HCT116 (cell line): ENCODE results near the gene TJP2. TPM values are rescaled to one million over a fixed set of nuclear protein-coding genes. Genes with fewer than 3 reads are reported as not detected.

Experiments used
- ATAC-seq: fragments of 200-7000 bp; cut with Tn5 transposase; 2 replicates; pipeline ENCODE4 v1.9.1; 2020; ENCODE audit warnings: mild to moderate bottlenecking, moderate library complexity
- BruUV-seq: library from RNA; stranded (reverse); fragments of 400-500 nt; replicated peaks from 2 replicates; lab custom pipeline; 2021; lab: Mats Ljungman, UMichigan
- CTCF ChIA-PET: fragments of 300-600 bp; sonication (Branson Sonifier 250); formaldehyde crosslinking; loops from one replicate; lab custom pipeline; 2021; ENCODE audit warnings: antibody characterized with exemption; lab: Charles Lee
- POLR2A ChIA-PET: fragments of 300-600, 350-600 bp; sonication (Branson Sonifier 250); formaldehyde crosslinking; loops from one replicate; lab custom pipeline; 2021; ENCODE audit warnings: antibody characterized with exemption; lab: Charles Lee
- RAD21 ChIA-PET, 2 experiments: fragments of 300-600 bp; sonication (Branson Sonifier 250); formaldehyde crosslinking; loops; one replicate each; lab custom pipeline; 2023; ENCODE audit warnings: low total read pairs in 2 of 2; ENCODE audit not compliant: uncharacterized antibody in 2 of 2, unreplicated experiment in 2 of 2, low non-redundant PET in 1 of 2; lab: Charles Lee
- DNase-seq: peaks from one replicate; pipeline ENCODE4 v3.0.0-alpha.2; 2010; ENCODE audit warnings: low read depth, low spot score
- H2AFZ ChIP-seq: fragments of 200-600 bp; shearing (Covaris generic), sonication (generic); 2 replicates; pipeline ENCODE4 v1.6.1; 2017; ENCODE audit warnings: low read depth, mixed run types, mixed read lengths, antibody characterized with exemption, low read length; ENCODE audit not compliant: poor library complexity, severe bottlenecking
- H3K27ac ChIP-seq: 2 replicates; pipeline ENCODE4 v1.5.1; 2012; ENCODE audit warnings: low read depth, low read length
- H3K27me3 ChIP-seq: fragments of 200-600 bp; sonication (generic); 2 replicates; pipeline ENCODE4 v1.6.1; 2016; ENCODE audit warnings: mixed run types, low read length, mixed read lengths; ENCODE audit not compliant: insufficient read depth
- H3K36me3 ChIP-seq, 2 experiments: fragments of 200-500 bp in 1 of 2; fragments of 200-600 bp in 1 of 2; sonication (Bioruptor generic) in 1 of 2; sonication (generic) in 1 of 2; 2 replicates each; pipeline versions ENCODE4 v1.5.1 to v1.6.1; 2014 to 2016; ENCODE audit warnings: low read length in 2 of 2, inconsistent platforms in 1 of 2, mixed read lengths in 1 of 2, mixed run types in 1 of 2; ENCODE audit not compliant: insufficient read depth in 2 of 2, control insufficient read depth in 1 of 2
- H3K4me1 ChIP-seq, 2 experiments: fragments of 200-600 bp in 1 of 2; sonication (generic) in 1 of 2; 2 replicates each; pipeline versions ENCODE4 v1.5.1 to v1.6.1; 2012 to 2017; ENCODE audit warnings: low read length in 2 of 2, inconsistent platforms in 1 of 2, mild to moderate bottlenecking in 1 of 2, mixed read lengths in 1 of 2, mixed run types in 1 of 2, moderate library complexity in 1 of 2; ENCODE audit not compliant: insufficient read depth in 2 of 2, control insufficient read depth in 1 of 2
- H3K4me2 ChIP-seq: fragments of 200-600 bp; sonication (generic); 2 replicates; pipeline ENCODE4 v1.6.1; 2017; ENCODE audit warnings: mixed run types, low read length, mixed read lengths
- H3K4me3 ChIP-seq, 2 experiments: fragments of 200-600 bp in 1 of 2; sonication (generic) in 1 of 2; replicated peaks in 1 of 2; 2 replicates each; pipeline ENCODE4 v1.5.1; 2011 to 2016; ENCODE audit warnings: low read length in 2 of 2, control low read depth in 1 of 2, low read depth in 1 of 2, mild to moderate bottlenecking in 1 of 2, mixed read lengths in 1 of 2, mixed run types in 1 of 2
- H3K79me2 ChIP-seq: fragments of 200-600 bp; sonication (generic); 2 replicates; pipeline ENCODE4 v1.6.1; 2017; ENCODE audit warnings: mild to moderate bottlenecking, mixed run types, low read length, moderate library complexity, mixed read lengths; ENCODE audit not compliant: insufficient read depth
- H3K9ac ChIP-seq: fragments of 200-600 bp; sonication (generic); 2 replicates; pipeline ENCODE4 v1.6.1; 2016; ENCODE audit warnings: low read length, mixed read lengths
- H3K9me2 ChIP-seq: fragments of 200-600 bp; sonication (generic), shearing (Covaris generic); 2 replicates; pipeline ENCODE4 v1.6.1; 2017; ENCODE audit warnings: mixed run types, mild to moderate bottlenecking, moderate library complexity; ENCODE audit not compliant: insufficient read depth
- H3K9me3 ChIP-seq, 2 experiments: fragments of 200-500 bp in 1 of 2; fragments of 200-600 bp in 1 of 2; sonication (Bioruptor generic) in 1 of 2; sonication (generic) in 1 of 2; 2 replicates each; pipeline ENCODE4 v1.6.1; 2014 to 2017; ENCODE audit warnings: low read length in 2 of 2, mixed read lengths in 2 of 2, inconsistent platforms in 1 of 2, low read depth in 1 of 2, mild to moderate bottlenecking in 1 of 2, mixed run types in 1 of 2, moderate library complexity in 1 of 2; ENCODE audit not compliant: control insufficient read depth in 1 of 2, insufficient read depth in 1 of 2
- H4K20me1 ChIP-seq: fragments of 200-600 bp; sonication (generic), shearing (Covaris generic); 2 replicates; pipeline ENCODE4 v1.6.1; 2017; ENCODE audit warnings: mixed run types, mild to moderate bottlenecking, moderate library complexity; ENCODE audit not compliant: insufficient read depth
- ATF3 ChIP-seq: IDR thresholded peaks from 2 replicates; pipeline ENCODE4 v1.6.1; 2012
- CBX3 ChIP-seq: IDR thresholded peaks from 2 replicates; pipeline ENCODE4 v1.6.1; 2012; ENCODE audit warnings: low read depth
- CEBPB ChIP-seq: IDR thresholded peaks from 2 replicates; pipeline ENCODE4 v1.6.1; 2012; ENCODE audit warnings: low read depth
- ELF1 ChIP-seq: IDR thresholded peaks from 2 replicates; pipeline ENCODE4 v1.6.1; 2012; ENCODE audit warnings: low read depth, borderline replicate concordance
- FOSL1 ChIP-seq: IDR thresholded peaks from 2 replicates; pipeline ENCODE4 v1.6.1; 2012; ENCODE audit warnings: low read depth
- MAX ChIP-seq: IDR thresholded peaks from 2 replicates; pipeline ENCODE4 v1.6.1; 2012
- POLR2A ChIP-seq: IDR thresholded peaks from 2 replicates; pipeline ENCODE4 v1.7.0; 2011; ENCODE audit warnings: borderline replicate concordance; ENCODE audit not compliant: insufficient read depth, insufficient read length; ENCODE audit errors: extremely low read depth
- RAD21 ChIP-seq: IDR thresholded peaks from 2 replicates; pipeline ENCODE4 v1.6.1; 2012; ENCODE audit warnings: low read depth, mild to moderate bottlenecking
- SIN3A ChIP-seq: IDR thresholded peaks from 2 replicates; pipeline ENCODE4 v1.6.1; 2012; ENCODE audit warnings: low read depth
- SP1 ChIP-seq: IDR thresholded peaks from 2 replicates; pipeline ENCODE4 v1.6.1; 2012; ENCODE audit warnings: low read depth
- YY1 ChIP-seq: IDR thresholded peaks from 2 replicates; pipeline ENCODE4 v1.6.1; 2011; ENCODE audit warnings: low read length, low read depth, moderate library complexity, mild to moderate bottlenecking; ENCODE audit not compliant: insufficient replicate concordance; ENCODE audit errors: extremely low read depth
- ZBTB33 ChIP-seq: IDR thresholded peaks from 2 replicates; pipeline ENCODE4 v1.6.1; 2011; ENCODE audit warnings: mild to moderate bottlenecking, low read length, moderate library complexity; ENCODE audit not compliant: insufficient replicate concordance; ENCODE audit errors: extremely low read depth
- ZFX ChIP-seq: fragments of 450-650 bp; IDR thresholded peaks from 2 replicates; pipeline ENCODE4 v1.6.1; 2017
- intact Hi-C: fragments of 100-400 bp; cut with micrococcal nuclease; formaldehyde crosslinking; loops from 2 replicates; pipeline ENCODE4 v1.10.0; 2022
- total RNA-seq: library from RNA; stranded (reverse); gene quantifications from one replicate; pipeline ENCODE4 v1.2.1, GENCODE V29; 2021; ENCODE audit not compliant: unreplicated experiment

TJP2 gene
- total RNA-seq, 1 experiment from 2014 or later = 39.7 TPM

GRCh38 chr9:69132361-69132760 lies 41.7 kb upstream of the TJP2 start:
- TF ChIP-seq SP1 = no peak
- TF ChIP-seq YY1 = no peak
- no peak for TF ChIP-seq FOSL1
- no peak for TF ChIP-seq CEBPB
- no peak for TF ChIP-seq SIN3A
- TF ChIP-seq POLR2A = no peak
- TF ChIP-seq ELF1 = no peak
- no peak for TF ChIP-seq MAX
- no peak for TF ChIP-seq ZFX
- no peak for TF ChIP-seq ZBTB33
- TF ChIP-seq CBX3 = no peak
- TF ChIP-seq ATF3 = no peak
- no peak for TF ChIP-seq RAD21
- Histone ChIP-seq H4K20me1 (no peaks in the 10 kb centered on the region), H2AFZ (no peak overlapping the region), H3K4me1 (peaks cover 0 to 12% of the 10 kb centered on the region in 2 experiments; a peak in 3 of 4 replicates), H3K9me2 (no peaks in the 10 kb centered on the region), H3K4me2 (no peak overlapping the region), H3K27me3 (no peaks in the 10 kb centered on the region), H3K36me3 (no peaks in the 10 kb centered on the region), H3K4me3 (no peak overlapping the region), H3K9me3 (no peaks in the 10 kb centered on the region), H3K27ac (no peak overlapping the region), H3K9ac (no peak overlapping the region), H3K79me2 (peaks cover 50% of the 10 kb centered on the region)
- intact Hi-C loops = no loop called here
- DNase-seq = no peak
- POLR2A ChIA-PET = no interaction called here
- no peak for ATAC-seq
- CTCF ChIA-PET = no interaction called here
- no TSS peak for BruUV-seq
- RAD21 ChIA-PET = no interaction called here
